ENCODE measurements around the gene ZNF536.
"Not testable (repeated sequence)": the region's sequence is repeated elsewhere in the genome, so short reads cannot be mapped to it uniquely, and the experiment has no call there.

The ZNF536 gene

DNA sequence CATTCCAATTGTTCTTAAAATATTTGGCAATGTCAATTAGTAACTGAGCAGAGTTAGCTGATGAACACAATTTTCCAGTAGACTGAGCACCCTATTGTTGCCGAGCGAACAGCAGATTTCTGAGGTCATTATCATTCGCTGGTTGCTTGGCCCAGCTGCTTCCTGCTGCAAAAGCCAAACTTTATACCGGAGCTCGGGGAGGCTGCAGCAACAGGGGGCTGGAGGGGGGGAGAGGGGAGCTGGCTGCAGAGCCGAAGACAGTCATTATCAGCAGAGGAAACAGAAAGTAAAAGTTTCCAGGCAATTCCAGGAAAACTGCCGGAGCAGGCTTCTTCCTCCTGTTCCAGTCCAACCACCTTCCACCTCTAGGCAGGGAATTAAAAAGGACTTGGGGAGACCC is 77.9 kb downstream of the ZNF536 start:
- Mint-ChIP-seq H3K27me3 (no peaks in the 10 kb centered on the region), H3K4me1 (ENCODE audit: low read depth) (no peaks in the 10 kb centered on the region), H3K4me3 (no peak overlapping the region), H3K36me3 (ENCODE audit: low read depth) (no peaks in the 10 kb centered on the region), H3K9me3 (no peaks in the 10 kb centered on the region), H3K27ac (no peak overlapping the region)
- intact Hi-C loops (cut with micrococcal nuclease): no loop called here

DNA sequence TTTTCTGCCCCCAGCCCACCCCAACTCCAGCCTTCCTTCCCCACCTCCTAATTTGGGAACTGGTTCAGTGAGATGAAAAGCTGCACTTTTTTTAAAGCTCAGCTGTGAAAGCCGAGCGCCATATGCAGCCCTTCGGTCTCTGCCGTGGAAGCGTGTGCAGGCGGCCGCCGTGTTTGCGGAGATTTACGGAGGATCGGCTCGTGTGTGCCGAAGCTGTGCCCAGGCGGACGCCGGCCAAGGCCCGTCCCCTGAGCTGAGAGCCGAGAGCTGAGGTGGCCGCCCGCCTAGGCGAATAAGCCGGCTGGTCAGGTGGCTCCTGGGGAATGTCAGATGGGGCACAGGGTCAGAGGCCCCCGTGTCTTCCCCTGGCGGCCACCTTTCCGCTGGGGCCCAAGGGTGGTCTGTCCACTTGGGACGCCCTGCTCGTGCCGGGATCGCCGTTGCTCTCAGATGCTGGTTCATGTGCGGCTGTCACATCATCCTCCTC is 78.7 kb downstream of the ZNF536 start:
- no peak overlapping the region for H3K27ac Mint-ChIP-seq

DNA sequence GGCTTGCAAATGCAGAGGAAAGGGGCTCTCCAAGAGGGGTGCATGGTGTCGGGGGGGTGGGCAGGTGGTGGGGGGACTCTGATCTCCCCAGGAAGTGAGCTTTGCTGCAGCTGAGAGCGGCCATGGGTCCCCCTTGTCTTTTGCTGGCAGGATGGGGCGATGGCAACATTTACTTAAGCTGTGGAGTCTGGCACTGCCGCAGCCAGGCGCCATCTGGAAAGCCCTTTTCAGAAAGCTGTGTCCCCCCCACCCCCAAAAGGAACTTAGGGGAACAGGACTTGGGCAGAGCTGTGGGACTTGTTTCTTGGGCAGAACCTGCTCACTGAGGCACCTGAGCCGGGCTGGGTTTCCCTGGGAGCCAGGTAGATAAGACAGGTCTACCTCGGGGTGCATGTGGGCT is 80.7 kb downstream of the ZNF536 start:
- intact Hi-C loops (cut with micrococcal nuclease): no loop called here
- H3K36me3 Mint-ChIP-seq (ENCODE audit: low read depth): no peaks in the 10 kb centered on the region
- H3K27me3 Mint-ChIP-seq: no peaks in the 10 kb centered on the region
- H3K27ac Mint-ChIP-seq: no peak overlapping the region
- H3K4me1 Mint-ChIP-seq (ENCODE audit: low read depth): no peaks in the 10 kb centered on the region
- H3K9me3 Mint-ChIP-seq: no peaks in the 10 kb centered on the region
- no peak overlapping the region for H3K4me3 Mint-ChIP-seq

More for the DNA sequence above, 78.7 kb downstream of the ZNF536 start:
- Mint-ChIP-seq H3K4me3 (no peak overlapping the region), H3K9me3 (no peaks in the 10 kb centered on the region), H3K4me1 (ENCODE audit: low read depth) (no peaks in the 10 kb centered on the region), H3K27me3 (no peaks in the 10 kb centered on the region), H3K36me3 (ENCODE audit: low read depth) (no peaks in the 10 kb centered on the region)
- intact Hi-C loops (cut with micrococcal nuclease): no loop called here

DNA sequence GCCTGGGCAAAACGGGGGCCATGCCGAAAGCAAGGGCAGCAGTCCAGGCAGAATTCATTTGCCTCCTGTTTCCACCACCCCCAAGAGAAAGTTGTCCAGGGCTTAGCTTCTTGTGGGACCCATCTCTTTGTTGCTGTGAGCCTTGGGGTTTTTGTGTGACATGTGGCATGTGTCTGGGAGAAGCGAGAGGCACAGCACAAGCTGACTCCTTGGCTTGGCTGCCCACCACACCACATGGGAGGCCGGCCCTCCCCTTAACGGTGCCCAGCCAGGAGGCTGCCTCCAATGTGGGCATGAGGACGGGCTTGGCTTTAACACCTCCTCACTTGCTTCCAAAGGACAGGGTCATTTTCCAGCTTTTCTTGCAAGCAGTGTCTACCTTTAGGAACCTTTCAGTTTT is 81.6 kb downstream of the ZNF536 start:
- intact Hi-C loops (cut with micrococcal nuclease): no loop called here

DNA sequence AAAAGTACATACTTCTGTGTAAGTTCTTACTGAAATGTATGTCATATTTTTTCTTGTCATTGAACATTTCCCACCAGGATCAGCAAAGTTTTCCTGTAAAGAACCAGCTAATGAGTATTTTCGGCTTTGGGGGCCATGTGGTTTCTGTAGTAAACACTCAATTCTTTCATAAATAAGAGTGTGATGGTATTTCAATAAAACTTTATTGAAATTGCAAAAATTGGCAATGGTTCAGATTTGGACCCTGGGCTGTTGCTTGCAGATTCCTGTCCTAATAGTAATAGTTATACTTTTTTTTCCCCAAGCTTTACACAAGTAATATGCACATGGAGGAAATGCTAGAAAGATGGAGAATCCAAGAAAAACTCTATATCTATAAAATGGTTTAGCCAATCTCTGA is 83.7 kb downstream of the ZNF536 start:
- no peaks in the 10 kb centered on the region for H3K4me1 Mint-ChIP-seq (ENCODE audit: low read depth)
- no peak overlapping the region for H3K27ac Mint-ChIP-seq
- H3K36me3 Mint-ChIP-seq (ENCODE audit: low read depth): no peaks in the 10 kb centered on the region
- no peaks in the 10 kb centered on the region for H3K27me3 Mint-ChIP-seq
- H3K4me3 Mint-ChIP-seq: no peak overlapping the region
- H3K9me3 Mint-ChIP-seq: no peaks in the 10 kb centered on the region
- intact Hi-C loops (cut with micrococcal nuclease): no loop called here

More for the DNA sequence above, 81.6 kb downstream of the ZNF536 start:
- H3K4me1 Mint-ChIP-seq (ENCODE audit: low read depth): no peaks in the 10 kb centered on the region
- H3K4me3 Mint-ChIP-seq: no peak overlapping the region
- no peak overlapping the region for H3K27ac Mint-ChIP-seq
- no peaks in the 10 kb centered on the region for H3K36me3 Mint-ChIP-seq (ENCODE audit: low read depth)
- H3K9me3 Mint-ChIP-seq: no peaks in the 10 kb centered on the region
- no peaks in the 10 kb centered on the region for H3K27me3 Mint-ChIP-seq

DNA sequence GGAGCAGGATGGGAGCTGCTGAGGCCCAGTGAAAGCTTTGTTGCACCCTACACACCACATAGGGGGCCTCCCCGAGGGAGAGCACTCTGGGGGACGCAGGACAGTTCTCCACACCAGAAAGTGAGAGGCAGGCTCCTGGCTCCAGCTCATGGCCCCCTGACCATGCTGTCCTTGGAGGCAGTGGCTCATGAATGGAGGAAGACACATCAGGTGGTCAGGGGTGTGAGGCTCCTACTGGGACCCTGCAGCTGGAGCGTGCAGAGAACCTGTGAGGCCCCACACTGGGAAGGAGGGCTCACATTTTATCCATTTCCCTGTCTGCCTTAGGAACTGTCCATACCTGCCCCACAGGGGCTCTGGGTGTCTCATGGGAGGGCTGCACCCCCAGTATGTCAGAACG is 85.3 kb downstream of the ZNF536 start:
- no peaks in the 10 kb centered on the region for H3K4me1 Mint-ChIP-seq (ENCODE audit: low read depth)
- H3K36me3 Mint-ChIP-seq (ENCODE audit: low read depth): no peaks in the 10 kb centered on the region
- H3K4me3 Mint-ChIP-seq: no peak overlapping the region
- no peaks in the 10 kb centered on the region for H3K27me3 Mint-ChIP-seq
- H3K27ac Mint-ChIP-seq: no peak overlapping the region
- intact Hi-C loops (cut with micrococcal nuclease): no loop called here
- no peaks in the 10 kb centered on the region for H3K9me3 Mint-ChIP-seq

DNA sequence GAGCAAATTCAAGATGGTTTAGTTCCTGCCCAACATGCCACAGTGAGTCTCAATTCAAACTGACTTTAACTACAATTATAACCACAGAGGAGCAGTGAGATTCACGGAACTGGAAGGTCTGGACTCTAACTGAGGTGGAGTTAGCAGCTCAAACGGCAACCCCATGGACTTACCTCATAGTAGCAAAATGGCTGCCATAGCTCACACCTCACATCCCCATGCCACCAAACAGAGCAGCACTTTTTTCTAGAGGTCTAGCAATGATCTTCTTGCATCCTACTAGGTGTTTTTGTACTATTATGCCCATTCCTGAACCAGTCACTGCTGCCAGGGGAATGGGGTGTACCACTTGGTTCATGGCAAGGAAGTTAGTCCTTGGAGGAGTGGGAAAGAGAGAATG is 87.7 kb downstream of the ZNF536 start:
- no peaks in the 10 kb centered on the region for H3K4me1 Mint-ChIP-seq (ENCODE audit: low read depth)
- H3K36me3 Mint-ChIP-seq (ENCODE audit: low read depth): no peaks in the 10 kb centered on the region
- no peak overlapping the region for H3K27ac Mint-ChIP-seq
- intact Hi-C loops (cut with micrococcal nuclease): no loop called here
- no peaks in the 10 kb centered on the region for H3K9me3 Mint-ChIP-seq
- H3K27me3 Mint-ChIP-seq: no peaks in the 10 kb centered on the region
- no peak overlapping the region for H3K4me3 Mint-ChIP-seq

DNA sequence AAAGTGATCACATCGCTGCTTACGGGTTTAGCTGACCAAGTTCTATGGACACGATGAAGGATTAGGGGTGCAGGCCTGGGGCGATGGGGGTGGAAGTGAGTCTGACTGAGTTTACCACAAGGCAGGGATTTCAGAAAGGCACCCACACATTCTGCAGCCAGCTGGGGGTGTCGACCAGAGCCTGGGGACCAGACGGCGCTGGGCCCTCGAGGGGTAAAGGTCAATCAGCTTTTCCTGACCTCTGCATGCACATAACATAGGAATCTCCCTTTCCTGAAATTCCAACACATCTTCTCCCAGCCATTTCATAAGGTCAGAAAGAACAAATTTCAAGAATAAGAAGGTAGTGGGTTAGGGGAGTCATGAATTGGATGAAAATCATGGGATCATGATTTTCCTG is 92.0 kb downstream of the ZNF536 start:
- no peak overlapping the region for H3K4me3 Mint-ChIP-seq
- no peaks in the 10 kb centered on the region for H3K36me3 Mint-ChIP-seq (ENCODE audit: low read depth)

DNA sequence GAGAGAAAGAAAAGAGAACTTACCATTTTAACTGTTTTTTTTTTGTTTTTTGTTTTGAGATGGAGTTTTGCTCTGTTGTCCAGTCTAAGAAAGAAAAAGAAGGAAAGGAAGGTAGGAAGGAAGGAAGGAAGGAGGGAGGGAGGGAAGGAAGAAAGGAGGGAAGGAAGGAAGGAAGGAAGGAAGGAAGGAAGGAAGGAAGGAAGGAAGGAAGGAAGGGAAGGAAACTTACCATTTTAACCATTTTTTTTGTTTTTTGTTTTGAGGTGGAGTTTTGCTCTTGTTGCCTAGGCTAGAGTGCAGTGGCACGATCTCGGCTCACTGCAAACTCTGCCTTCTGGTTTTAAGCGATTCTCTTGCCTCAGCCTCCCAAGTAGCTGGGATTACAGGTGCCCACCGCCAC is 94.4 kb downstream of the ZNF536 start:
- H3K36me3 Mint-ChIP-seq (ENCODE audit: low read depth); H3K27me3 Mint-ChIP-seq; H3K4me3 Mint-ChIP-seq; intact Hi-C loops (cut with micrococcal nuclease); H3K4me1 Mint-ChIP-seq (ENCODE audit: low read depth); H3K27ac Mint-ChIP-seq; H3K9me3 Mint-ChIP-seq: not testable (repeated sequence)

More for the DNA sequence above, 92.0 kb downstream of the ZNF536 start:
- Mint-ChIP-seq H3K27me3 (no peaks in the 10 kb centered on the region), H3K9me3 (no peaks in the 10 kb centered on the region), H3K27ac (no peak overlapping the region), H3K4me1 (ENCODE audit: low read depth) (no peaks in the 10 kb centered on the region)
- intact Hi-C loops (cut with micrococcal nuclease): no loop called here

DNA sequence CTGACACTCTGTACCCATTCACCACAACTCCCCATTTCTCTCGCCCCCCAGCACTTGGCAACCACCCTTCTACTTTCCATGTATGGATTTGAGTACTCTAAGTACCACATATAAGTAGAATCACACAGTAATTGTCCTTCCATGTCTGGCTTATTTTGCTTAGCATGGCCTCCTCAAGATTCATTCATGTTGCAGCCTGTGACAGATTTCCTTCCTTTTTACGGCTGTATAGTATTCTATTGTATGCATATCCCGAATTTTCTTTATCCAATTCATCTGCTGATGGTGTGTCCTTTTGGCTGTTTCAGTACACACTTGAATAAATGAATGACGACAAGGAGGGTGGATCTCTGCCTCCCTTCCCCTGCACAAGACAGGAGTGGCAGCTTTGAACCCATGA is 95.1 kb downstream of the ZNF536 start:
- intact Hi-C loops (cut with micrococcal nuclease): no loop called here
- no peaks in the 10 kb centered on the region for H3K4me1 Mint-ChIP-seq (ENCODE audit: low read depth)

DNA sequence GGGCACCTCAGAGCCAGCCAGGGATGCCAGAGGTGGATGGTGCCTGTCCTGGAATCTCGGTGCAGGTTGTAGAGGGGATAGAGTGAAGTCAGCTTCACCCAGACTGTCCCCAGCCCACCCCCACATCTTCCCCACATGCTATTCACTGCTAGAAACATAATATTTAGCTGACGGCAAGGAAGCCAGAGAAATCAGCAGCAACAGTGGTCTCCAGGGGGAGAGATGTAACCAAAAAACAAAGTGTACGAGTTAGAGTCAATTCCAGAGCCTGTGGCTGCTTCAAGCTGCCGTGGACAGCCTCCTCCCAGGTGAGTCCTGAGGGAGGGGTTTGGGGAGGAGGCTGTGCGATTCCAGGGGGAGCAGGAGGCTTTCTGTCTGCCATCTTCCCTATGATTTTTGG is 97.6 kb downstream of the ZNF536 start:
- no peaks in the 10 kb centered on the region for H3K9me3 Mint-ChIP-seq
- H3K4me1 Mint-ChIP-seq (ENCODE audit: low read depth): no peaks in the 10 kb centered on the region
- no peak overlapping the region for H3K27ac Mint-ChIP-seq
- no peak overlapping the region for H3K4me3 Mint-ChIP-seq
- no peaks in the 10 kb centered on the region for H3K27me3 Mint-ChIP-seq
- intact Hi-C loops (cut with micrococcal nuclease): no loop called here
- no peaks in the 10 kb centered on the region for H3K36me3 Mint-ChIP-seq (ENCODE audit: low read depth)

More for the DNA sequence above, 95.1 kb downstream of the ZNF536 start:
- no peaks in the 10 kb centered on the region for H3K9me3 Mint-ChIP-seq
- H3K4me3 Mint-ChIP-seq: no peak overlapping the region
- no peak overlapping the region for H3K27ac Mint-ChIP-seq
- no peaks in the 10 kb centered on the region for H3K36me3 Mint-ChIP-seq (ENCODE audit: low read depth)
- no peaks in the 10 kb centered on the region for H3K27me3 Mint-ChIP-seq

DNA sequence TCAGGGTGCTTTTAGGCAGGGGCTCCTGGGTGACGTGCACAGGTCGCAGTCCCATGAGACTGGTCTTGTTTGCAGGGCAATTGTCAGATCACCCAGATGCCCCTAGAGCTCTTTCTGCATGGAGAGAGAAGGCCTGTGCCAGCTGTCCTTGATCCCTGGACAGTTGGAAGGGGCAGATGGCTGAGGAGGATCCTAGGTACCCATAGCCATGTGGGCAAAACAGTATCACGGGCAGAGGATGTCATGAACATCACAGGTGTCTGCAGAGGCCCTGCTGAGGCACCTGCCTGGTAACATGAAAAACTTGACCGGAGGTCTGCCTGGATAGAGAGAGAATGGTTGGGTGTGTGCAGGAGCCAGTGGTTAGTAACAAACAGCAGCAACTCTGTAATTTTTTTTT is 99.3 kb downstream of the ZNF536 start:
- H3K36me3 Mint-ChIP-seq (ENCODE audit: low read depth): no peaks in the 10 kb centered on the region
- H3K4me3 Mint-ChIP-seq: no peak overlapping the region
- intact Hi-C loops (cut with micrococcal nuclease): no loop called here
- no peaks in the 10 kb centered on the region for H3K9me3 Mint-ChIP-seq
- H3K4me1 Mint-ChIP-seq (ENCODE audit: low read depth): no peaks in the 10 kb centered on the region
- no peak overlapping the region for H3K27ac Mint-ChIP-seq
- no peaks in the 10 kb centered on the region for H3K27me3 Mint-ChIP-seq

DNA sequence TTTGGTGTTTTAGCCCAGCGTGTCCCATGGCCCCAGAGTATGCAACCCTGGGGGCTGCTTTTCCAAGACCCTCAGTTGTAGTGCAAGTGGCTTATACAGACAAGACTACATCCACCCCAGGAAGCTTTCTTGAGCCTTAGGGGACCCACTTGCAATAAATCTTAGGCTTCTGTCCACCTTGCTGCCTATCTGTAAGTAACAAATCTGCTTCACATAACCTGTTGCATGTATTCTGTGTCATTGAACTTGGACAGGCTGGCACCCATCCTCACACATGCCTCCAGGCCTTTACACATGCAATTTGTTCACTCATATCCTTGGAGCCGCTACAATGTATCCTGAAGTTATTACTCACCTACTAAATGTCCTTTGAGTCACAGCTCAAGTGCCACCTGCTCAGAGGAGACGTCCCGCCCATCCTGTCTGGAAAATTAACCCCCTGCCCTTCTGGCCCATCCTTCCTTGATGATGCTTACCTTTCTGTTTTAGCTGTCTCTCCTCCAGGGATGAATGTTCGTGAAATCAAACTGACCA is 101.2 kb downstream of the ZNF536 start:
- intact Hi-C loops (cut with micrococcal nuclease): no loop called here
- H3K9me3 Mint-ChIP-seq: no peaks in the 10 kb centered on the region
- H3K27me3 Mint-ChIP-seq: no peaks in the 10 kb centered on the region
- no peaks in the 10 kb centered on the region for H3K4me1 Mint-ChIP-seq (ENCODE audit: low read depth)
- H3K36me3 Mint-ChIP-seq (ENCODE audit: low read depth): no peaks in the 10 kb centered on the region
- no peak overlapping the region for H3K4me3 Mint-ChIP-seq
- H3K27ac Mint-ChIP-seq: no peak overlapping the region

DNA sequence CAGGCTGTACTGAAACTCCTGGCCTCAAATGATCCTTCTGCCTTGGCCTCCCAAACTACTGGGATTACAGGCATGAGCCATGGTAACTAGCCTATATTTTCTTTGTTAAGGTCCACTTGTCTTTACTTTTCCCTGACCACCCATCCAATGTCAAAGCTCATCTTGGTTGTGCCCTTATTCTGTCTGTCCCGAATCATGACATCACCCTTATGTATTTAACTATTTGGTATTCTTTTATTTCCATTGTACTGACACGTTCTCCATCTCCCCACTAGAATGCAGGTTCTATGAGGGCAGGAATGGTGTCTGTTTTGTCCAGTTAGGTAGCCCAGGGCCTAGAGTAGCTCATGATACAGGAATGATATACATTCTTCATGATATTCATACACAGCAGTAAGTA is 104.8 kb downstream of the ZNF536 start:
- Mint-ChIP-seq H3K4me1 (ENCODE audit: low read depth) (no peaks in the 10 kb centered on the region), H3K27ac (no peak overlapping the region), H3K36me3 (ENCODE audit: low read depth) (no peaks in the 10 kb centered on the region)

DNA sequence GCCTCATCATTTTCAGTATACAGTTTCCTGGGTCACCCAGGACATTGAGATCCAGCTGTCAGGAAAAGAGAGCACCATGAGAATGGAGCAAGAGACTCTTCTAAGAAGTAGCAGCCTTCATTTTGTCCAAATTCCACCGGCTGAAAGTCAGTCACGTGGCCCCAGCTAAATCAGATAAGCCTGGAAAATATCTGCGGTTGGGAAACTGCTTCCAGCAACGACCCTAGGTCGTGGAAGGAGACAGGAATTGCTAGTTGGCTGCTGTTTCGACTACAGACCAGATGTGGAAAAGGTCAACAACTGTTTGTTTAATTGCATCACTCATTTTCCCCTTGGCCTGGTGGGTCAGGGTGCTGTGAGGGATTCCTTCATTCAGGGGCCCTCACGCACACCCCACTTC is 107.0 kb downstream of the ZNF536 start:
- no peaks in the 10 kb centered on the region for H3K36me3 Mint-ChIP-seq (ENCODE audit: low read depth)
- no peak overlapping the region for H3K27ac Mint-ChIP-seq
- intact Hi-C loops (cut with micrococcal nuclease): no loop called here
- H3K4me3 Mint-ChIP-seq: no peak overlapping the region
- H3K9me3 Mint-ChIP-seq: no peaks in the 10 kb centered on the region
- peaks cover 2% of the 10 kb centered on the region for H3K27me3 Mint-ChIP-seq
- no peaks in the 10 kb centered on the region for H3K4me1 Mint-ChIP-seq (ENCODE audit: low read depth)

More for the DNA sequence above, 104.8 kb downstream of the ZNF536 start:
- H3K4me3 Mint-ChIP-seq: no peak overlapping the region
- intact Hi-C loops (cut with micrococcal nuclease): no loop called here
- peaks cover 2% of the 10 kb centered on the region for H3K27me3 Mint-ChIP-seq
- H3K9me3 Mint-ChIP-seq: no peaks in the 10 kb centered on the region

Measured in dendritic cell treated with granulocyte-macrophage colony-stimulating factor and Interleukin-4, amounts not matched to agents 40 ng/mL and 50 ng/mL, for 4 days (primary cell).